Measurements from ENCODE around the gene CSNK1A1L.
"Not testable (repeated sequence)": the region's sequence is repeated elsewhere in the genome, so short reads cannot be mapped to it uniquely, and the experiment has no call there.

CSNK1A1L gene

DNA sequence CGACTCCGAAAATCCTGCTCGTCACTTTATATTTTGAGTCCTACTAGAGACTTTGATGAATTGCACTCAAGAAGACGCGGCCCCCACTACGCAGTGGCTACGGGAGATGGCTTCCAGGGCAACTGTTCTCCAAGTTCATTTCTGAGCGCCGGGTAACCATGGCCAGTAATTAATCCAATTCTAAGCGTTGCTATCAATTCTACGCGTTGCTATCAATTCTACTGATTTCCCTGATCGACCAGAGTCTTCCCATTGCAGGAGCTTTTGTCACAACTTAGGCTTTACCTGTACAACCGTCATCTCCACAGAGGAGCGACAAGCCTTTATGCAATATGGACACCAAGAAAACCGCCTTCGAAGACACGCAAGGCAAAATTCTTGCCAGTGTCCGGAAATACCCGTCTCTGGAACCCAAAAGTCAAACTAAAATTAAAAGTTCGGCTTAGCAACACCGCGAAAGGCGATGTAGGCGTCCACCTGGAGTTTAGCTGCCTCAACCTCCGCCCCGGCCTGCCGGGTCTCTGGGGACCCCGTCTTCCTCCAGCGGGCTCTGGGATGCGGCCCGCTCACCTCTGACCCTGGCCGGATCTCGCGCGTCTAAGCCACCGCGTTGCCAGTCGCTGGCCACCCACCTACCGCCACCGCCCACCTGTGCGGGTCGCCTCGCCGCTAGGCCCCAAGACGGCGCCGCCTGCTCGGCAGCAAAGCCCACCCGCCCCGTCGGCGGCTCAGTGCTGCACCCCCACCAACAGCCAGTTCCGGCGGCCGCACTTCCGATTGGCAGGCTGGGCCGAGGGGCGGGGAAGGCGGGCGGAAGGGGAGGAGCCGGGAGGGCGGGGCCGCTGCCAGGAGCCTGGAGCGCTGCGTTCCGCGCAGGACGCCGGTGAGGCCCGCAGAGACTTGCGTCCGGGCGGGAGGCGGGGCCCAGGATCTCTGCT is 46.3 kb downstream of the CSNK1A1L start, which contains the start of gene SUPT20H:
SUPT20H (minus strand) TSS at position 779 of the 938 bp plus-strand sequence. CDS start 8,198 bp downstream, outside the sequence.
- DNase-seq (ENCODE audit: low read depth), result peak; percentile 93

- not testable (repeated sequence) for DNase-seq (ENCODE audit: low read depth)
Measured at GRCh38 chr13:37056228-37056627, 49.2 kb downstream of the CSNK1A1L start.

Measured in ELR (cell line).